ENCODE data around the gene ADAMTS19. TPM values are rescaled to one million over a fixed set of nuclear protein-coding genes. Genes with fewer than 3 reads are reported as not detected.

The ADAMTS19 gene
- total and polyA plus RNA-seq, 9 of the 15 experiments (the other 6 are each of a cell fraction or from before 2014, with no cell fraction given), result not detected

DNA sequence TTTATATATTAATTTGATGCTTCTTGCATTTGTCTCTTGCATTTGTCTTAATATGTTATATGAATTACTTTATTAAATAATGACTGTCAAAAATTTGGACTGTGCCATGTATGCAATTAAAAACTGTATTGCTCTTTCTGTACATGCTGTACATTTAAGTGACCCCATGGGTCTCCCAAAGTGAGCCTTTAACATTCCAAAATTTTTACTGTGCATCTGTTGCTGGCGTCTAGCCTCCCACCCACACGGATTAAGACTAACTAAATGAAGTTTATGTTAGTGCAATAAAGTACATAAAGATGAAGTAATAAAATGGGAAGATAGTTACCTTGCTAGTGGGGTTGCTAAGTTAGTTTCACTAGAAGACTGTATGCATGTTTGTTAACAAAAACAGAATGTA, 48.5 kb downstream of the ADAMTS19 start:
- in situ Hi-C loops (cut with MboI), result no loop called here
- ATAC-seq (no peak), DNase-seq (ENCODE audit: extremely low read depth in 1 of 4, low spot score in 3 of 4) (no peak), FAIRE-seq (no peak)
- ChIA-PET POLR2A (no interaction called here), CTCF (ENCODE audit: low intra/inter-chr PET ratio) (no interaction called here)
- Histone ChIP-seq H3K36me3 (ENCODE audit: control insufficient read depth, insufficient read depth, low read length) (no peaks in the 10 kb centered on the region), H4K20me1 (replicated peaks; ENCODE audit: control insufficient read depth, insufficient read depth, low read length) (no peaks in the 10 kb centered on the region), H3K4me3 (no peak overlapping the region), H3K9ac (ENCODE audit: insufficient read depth in 1 of 2, low read depth in 2 of 2, low read length in 2 of 2) (no peak overlapping the region), H2AFZ (ENCODE audit: low read depth, low read length) (no peak overlapping the region), H3K27me3 (ENCODE audit: control insufficient read depth in 2 of 2, insufficient read depth in 2 of 2, low read length in 2 of 2) (no peaks in the 10 kb centered on the region), H3K4me1 (replicated peaks in 1 of 2; ENCODE audit: control insufficient read depth in 2 of 2, insufficient read depth in 2 of 2, low read length in 2 of 2) (no peaks in the 10 kb centered on the region), H3K9me3 (replicated peaks; ENCODE audit: control insufficient read depth, insufficient read depth, low read depth, low read length) (no peaks in the 10 kb centered on the region), H3K27ac (ENCODE audit: extremely low read depth, low read depth, low read length) (no peak overlapping the region), H3K79me2 (ENCODE audit: control insufficient read depth, insufficient read depth, low read length) (no peaks in the 10 kb centered on the region), H3K9me1 (ENCODE audit: control insufficient read depth, insufficient read depth, low read length) (no peaks in the 10 kb centered on the region), H3K4me2 (ENCODE audit: insufficient read depth, low read length) (no peak overlapping the region)
- 0% methylated on average over 2 of the region's 2 CpGs for WGBS (ENCODE audit: insufficient coverage, low coverage, missing lambda C conversion rate)
- intact Hi-C loops (cut with micrococcal nuclease), result no loop called here
- no TSS peak for BruUV-seq (replicated peaks)
- TF ChIP-seq SREBF2 (CRISPR knock-in tag; IDR thresholded peaks at IDR 0.05) (no peak), GATA2 (CRISPR knock-in tag; IDR thresholded peaks at IDR 0.05) (no peak)

DNA sequence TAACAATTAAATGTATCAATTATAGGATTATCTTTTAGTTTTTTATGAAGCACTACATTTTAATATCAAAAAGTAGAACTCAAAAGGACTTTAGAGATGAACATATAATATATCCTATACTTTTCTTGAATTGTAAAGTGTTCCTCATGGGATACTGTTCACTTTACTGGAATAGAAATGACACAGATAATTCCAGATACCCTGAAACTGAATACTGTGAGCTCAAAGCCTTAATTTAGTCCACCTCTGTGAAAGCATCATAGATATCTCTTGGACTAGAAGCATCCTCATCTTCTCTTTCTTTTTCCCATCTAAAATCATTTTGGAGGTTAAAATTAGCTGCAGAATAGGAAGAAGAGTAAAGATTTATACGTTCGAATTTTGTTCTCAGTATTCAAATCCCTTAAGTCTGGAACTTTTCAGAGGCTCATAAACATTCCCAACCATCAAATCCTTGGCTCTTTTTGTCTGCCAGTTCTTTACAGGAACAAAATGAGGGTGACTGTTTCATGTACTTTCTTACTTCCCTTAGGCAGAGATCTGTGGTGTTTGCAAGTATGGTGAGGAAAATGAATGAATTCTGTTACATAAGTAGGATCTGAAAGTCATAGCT, 49.4 kb downstream of the ADAMTS19 start:
- no peak for DNase-seq (ENCODE audit: extremely low read depth in 1 of 4, low spot score in 3 of 4)
- no peaks in the 10 kb centered on the region for H3K9me3 ChIP-seq (replicated peaks; ENCODE audit: control insufficient read depth, insufficient read depth, low read depth, low read length)
- BruUV-seq (replicated peaks), result no TSS peak
- H3K36me3 ChIP-seq (ENCODE audit: control insufficient read depth, insufficient read depth, low read length), result no peaks in the 10 kb centered on the region
- no peak for ATAC-seq
- H3K4me3 ChIP-seq, result no peak overlapping the region
- FAIRE-seq, result no peak
- H4K20me1 ChIP-seq (replicated peaks; ENCODE audit: control insufficient read depth, insufficient read depth, low read length), result no peaks in the 10 kb centered on the region
- in situ Hi-C loops (cut with MboI), result no loop called here
- ChIA-PET CTCF (ENCODE audit: low intra/inter-chr PET ratio) (no interaction called here), POLR2A (no interaction called here)
- no peaks in the 10 kb centered on the region for H3K79me2 ChIP-seq (ENCODE audit: control insufficient read depth, insufficient read depth, low read length)
- no peak overlapping the region for H3K27ac ChIP-seq (ENCODE audit: extremely low read depth, low read depth, low read length)
- no peaks in the 10 kb centered on the region for H3K27me3 ChIP-seq (ENCODE audit: control insufficient read depth in 2 of 2, insufficient read depth in 2 of 2, low read length in 2 of 2)
- no peak overlapping the region for H2AFZ ChIP-seq (ENCODE audit: low read depth, low read length)
- intact Hi-C loops (cut with micrococcal nuclease), result no loop called here
- H3K9ac ChIP-seq (ENCODE audit: insufficient read depth in 1 of 2, low read depth in 2 of 2, low read length in 2 of 2), result no peak overlapping the region
- H3K4me1 ChIP-seq (replicated peaks in 1 of 2; ENCODE audit: control insufficient read depth in 2 of 2, insufficient read depth in 2 of 2, low read length in 2 of 2), result no peaks in the 10 kb centered on the region
- H3K9me1 ChIP-seq (ENCODE audit: control insufficient read depth, insufficient read depth, low read length), result no peaks in the 10 kb centered on the region
- WGBS (ENCODE audit: insufficient coverage, low coverage, missing lambda C conversion rate), result 0% methylated on average over 2 of the region's 2 CpGs
- H3K4me2 ChIP-seq (ENCODE audit: insufficient read depth, low read length), result no peak overlapping the region
- TF ChIP-seq U2AF2 (optimal IDR thresholded peaks at IDR 0.05; ENCODE audit: low read depth, low read length) (no peak), ZNF316 (IDR thresholded peaks at IDR 0.05) (no peak)

Data from K562 (cell line).